ENCODE results near the gene NOP10.
"Not testable (repeated sequence)": the region's sequence is repeated elsewhere in the genome, so short reads cannot be mapped to it uniquely, and the experiment has no call there.

The NOP10 gene

DNA sequence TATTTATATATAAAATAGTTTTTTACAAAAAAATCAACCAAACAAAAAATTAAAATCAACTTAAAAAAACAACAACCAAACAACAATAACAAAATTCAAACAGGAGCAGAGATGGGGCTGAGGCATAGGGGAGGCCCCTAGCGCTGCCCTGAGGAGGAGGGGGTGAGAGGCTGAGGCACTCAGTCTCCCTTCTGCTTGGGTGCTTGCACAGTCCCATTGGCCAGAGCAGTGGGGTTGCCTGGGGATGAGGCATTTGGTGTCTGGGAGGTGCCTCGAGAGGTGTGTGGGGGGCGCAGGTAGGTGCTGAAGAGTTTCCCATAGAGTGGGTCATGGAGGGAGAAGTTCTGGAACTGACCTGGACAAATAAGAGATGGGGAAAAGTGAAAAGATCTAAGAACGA lies 16.0 kb upstream of the NOP10 start:
- no peak for DNase-seq (ENCODE audit: low read depth)
- no peak overlapping the region for H3K4me3 ChIP-seq (ENCODE audit: low read depth, low read length)
- TF ChIP-seq, protein P1, sequence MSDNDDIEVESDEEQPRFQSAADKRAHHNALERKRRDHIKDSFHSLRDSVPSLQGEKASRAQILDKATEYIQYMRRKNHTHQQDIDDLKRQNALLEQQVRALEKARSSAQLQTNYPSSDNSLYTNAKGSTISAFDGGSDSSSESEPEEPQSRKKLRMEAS (IDR thresholded peaks at IDR 0.05; ENCODE audit: low read depth, low read length), result no peak
- TF ChIP-seq, protein P2, sequence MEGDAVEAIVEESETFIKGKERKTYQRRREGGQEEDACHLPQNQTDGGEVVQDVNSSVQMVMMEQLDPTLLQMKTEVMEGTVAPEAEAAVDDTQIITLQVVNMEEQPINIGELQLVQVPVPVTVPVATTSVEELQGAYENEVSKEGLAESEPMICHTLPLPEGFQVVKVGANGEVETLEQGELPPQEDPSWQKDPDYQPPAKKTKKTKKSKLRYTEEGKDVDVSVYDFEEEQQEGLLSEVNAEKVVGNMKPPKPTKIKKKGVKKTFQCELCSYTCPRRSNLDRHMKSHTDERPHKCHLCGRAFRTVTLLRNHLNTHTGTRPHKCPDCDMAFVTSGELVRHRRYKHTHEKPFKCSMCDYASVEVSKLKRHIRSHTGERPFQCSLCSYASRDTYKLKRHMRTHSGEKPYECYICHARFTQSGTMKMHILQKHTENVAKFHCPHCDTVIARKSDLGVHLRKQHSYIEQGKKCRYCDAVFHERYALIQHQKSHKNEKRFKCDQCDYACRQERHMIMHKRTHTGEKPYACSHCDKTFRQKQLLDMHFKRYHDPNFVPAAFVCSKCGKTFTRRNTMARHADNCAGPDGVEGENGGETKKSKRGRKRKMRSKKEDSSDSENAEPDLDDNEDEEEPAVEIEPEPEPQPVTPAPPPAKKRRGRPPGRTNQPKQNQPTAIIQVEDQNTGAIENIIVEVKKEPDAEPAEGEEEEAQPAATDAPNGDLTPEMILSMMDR (IDR thresholded peaks at IDR 0.05; ENCODE audit: low read depth, low read length), result no peak
- no peak for TF ChIP-seq POLR2A (IDR thresholded peaks at IDR 0.05; ENCODE audit: extremely low read depth, insufficient read length)
- TF ChIP-seq MYC (IDR thresholded peaks at IDR 0.05; ENCODE audit: low read depth, low read length), result no peak

DNA sequence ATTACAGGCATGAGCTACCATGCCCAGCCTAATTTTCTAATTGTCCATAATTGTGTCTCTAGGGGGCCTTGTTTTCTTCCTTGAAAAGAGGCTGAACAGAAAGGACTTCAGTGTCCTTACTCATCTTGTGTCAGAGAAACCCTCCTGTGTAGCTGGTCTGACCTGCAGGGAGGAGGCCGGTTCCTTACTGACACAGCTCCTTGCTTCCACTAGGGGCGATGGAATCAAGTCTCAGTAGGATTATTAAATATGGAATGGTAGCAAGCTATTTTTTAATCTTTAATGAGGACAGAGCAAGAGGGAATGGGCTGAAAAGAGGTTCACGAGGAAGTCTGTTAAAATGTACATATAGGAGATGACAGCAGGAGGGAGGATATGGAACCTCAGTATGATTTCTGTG lies 15.4 kb upstream of the NOP10 start:
- no peak for DNase-seq (ENCODE audit: low read depth)
- H3K4me3 ChIP-seq (ENCODE audit: low read depth, low read length), result no peak overlapping the region
- TF ChIP-seq POLR2A (IDR thresholded peaks at IDR 0.05; ENCODE audit: extremely low read depth, insufficient read length), result no peak
- TF ChIP-seq, protein P2 (IDR thresholded peaks at IDR 0.05; ENCODE audit: low read depth, low read length), result no peak
- no peak for TF ChIP-seq MYC (IDR thresholded peaks at IDR 0.05; ENCODE audit: low read depth, low read length)
- TF ChIP-seq, protein P1 (IDR thresholded peaks at IDR 0.05; ENCODE audit: low read depth, low read length), result no peak

DNA sequence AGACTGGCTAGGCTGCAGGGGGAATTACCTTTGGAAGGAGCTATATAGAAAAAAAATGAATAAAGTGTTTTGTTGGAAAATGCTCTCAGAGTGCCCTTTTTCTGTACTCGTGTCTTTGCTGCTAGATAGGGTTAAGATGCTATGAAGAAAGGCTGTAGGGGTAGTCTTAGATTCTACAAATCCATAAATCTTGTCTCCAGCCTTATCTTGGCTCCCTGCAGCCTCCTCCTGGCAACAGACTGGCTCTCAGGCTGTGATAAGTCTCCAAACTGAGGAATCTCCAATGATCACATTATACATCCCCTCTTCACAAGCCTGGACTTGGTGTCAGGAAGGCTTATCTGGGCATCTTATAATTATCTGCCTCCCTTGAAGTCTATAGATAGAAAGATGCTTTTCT lies 14.7 kb upstream of the NOP10 start:
- TF ChIP-seq, protein P1 (IDR thresholded peaks at IDR 0.05; ENCODE audit: low read depth, low read length), result no peak
- no peak overlapping the region for H3K4me3 ChIP-seq (ENCODE audit: low read depth, low read length)
- DNase-seq (ENCODE audit: low read depth), result no peak

DNA sequence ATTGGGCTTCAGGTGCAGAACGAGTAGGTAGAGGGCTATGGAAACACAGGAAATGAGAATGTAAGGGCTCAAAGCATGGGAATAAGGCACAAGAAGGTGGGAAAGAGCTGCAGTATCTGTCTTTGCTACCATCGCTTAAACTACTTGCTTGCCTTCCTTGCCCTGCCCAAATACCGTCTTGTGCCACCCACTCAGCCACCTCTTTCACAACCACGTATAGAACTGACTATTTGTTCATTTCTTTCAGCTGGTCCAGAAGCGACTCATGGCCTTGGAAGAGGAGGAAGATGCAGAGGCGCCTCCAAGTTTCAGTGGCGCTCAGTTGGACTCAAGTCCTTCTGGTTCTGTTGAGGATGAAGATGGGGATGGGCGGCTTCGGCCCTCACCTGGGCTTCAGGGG lies 12.3 kb upstream of the NOP10 start:
- DNase-seq (ENCODE audit: low read depth), result no peak
- no peak for TF ChIP-seq POLR2A (IDR thresholded peaks at IDR 0.05; ENCODE audit: extremely low read depth, insufficient read length)
- TF ChIP-seq, protein P1 (IDR thresholded peaks at IDR 0.05; ENCODE audit: low read depth, low read length), result no peak
- no peak for TF ChIP-seq MYC (IDR thresholded peaks at IDR 0.05; ENCODE audit: low read depth, low read length)
- TF ChIP-seq, protein P2 (IDR thresholded peaks at IDR 0.05; ENCODE audit: low read depth, low read length), result no peak
- no peak overlapping the region for H3K4me3 ChIP-seq (ENCODE audit: low read depth, low read length)

DNA sequence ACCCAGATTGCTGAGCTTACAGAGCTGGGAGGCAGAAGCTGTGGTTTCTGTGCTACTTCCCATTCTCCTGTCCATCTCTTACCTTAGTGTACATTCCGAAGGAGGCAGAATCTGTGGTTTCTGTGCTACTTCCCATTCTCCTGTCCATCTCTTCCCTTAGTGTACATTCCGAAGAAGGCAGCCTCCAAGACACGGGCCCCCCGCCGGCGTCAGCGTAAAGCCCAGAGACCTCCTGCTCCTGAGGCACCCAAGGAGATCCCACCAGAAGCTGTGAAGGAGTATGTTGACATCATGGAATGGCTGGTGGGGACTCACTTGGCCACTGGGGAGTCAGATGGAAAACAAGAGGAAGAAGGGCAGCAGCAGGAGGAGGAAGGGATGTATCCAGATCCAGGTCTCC lies 11.3 kb upstream of the NOP10 start:
- TF ChIP-seq, protein P1 (IDR thresholded peaks at IDR 0.05; ENCODE audit: low read depth, low read length), result no peak
- TF ChIP-seq POLR2A (IDR thresholded peaks at IDR 0.05; ENCODE audit: extremely low read depth, insufficient read length) (no peak), MYC (IDR thresholded peaks at IDR 0.05; ENCODE audit: low read depth, low read length) (no peak)
- TF ChIP-seq, protein P2 (IDR thresholded peaks at IDR 0.05; ENCODE audit: low read depth, low read length), result no peak
- no peak overlapping the region for H3K4me3 ChIP-seq (ENCODE audit: low read depth, low read length)
- DNase-seq (ENCODE audit: low read depth), result no peak

DNA sequence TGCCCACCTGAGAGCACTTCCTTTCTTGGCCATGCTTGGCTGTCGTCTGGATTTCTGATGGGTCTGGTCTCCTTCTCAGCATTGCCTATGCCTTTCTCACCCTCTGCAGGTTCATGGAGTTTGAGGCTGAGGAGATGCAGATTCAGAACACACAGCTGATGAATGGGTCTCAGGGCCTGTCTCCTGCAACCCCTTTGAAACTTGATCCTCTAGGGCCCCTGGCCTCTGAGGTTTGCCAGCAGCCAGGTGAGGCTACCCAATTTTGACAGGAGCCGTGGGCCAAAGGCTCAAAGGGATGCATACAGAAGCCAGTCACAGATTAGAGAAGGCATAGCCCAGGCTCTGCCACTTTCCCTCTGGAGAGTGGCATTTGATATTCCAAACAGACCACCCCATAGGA lies 10.7 kb upstream of the NOP10 start:
- DNase-seq (ENCODE audit: low read depth), result no peak
- no peak for TF ChIP-seq MYC (IDR thresholded peaks at IDR 0.05; ENCODE audit: low read depth, low read length)
- TF ChIP-seq POLR2A (IDR thresholded peaks at IDR 0.05; ENCODE audit: extremely low read depth, insufficient read length), result no peak
- TF ChIP-seq, protein P1 (IDR thresholded peaks at IDR 0.05; ENCODE audit: low read depth, low read length), result no peak
- TF ChIP-seq, protein P2 (IDR thresholded peaks at IDR 0.05; ENCODE audit: low read depth, low read length), result no peak
- no peak overlapping the region for H3K4me3 ChIP-seq (ENCODE audit: low read depth, low read length)

DNA sequence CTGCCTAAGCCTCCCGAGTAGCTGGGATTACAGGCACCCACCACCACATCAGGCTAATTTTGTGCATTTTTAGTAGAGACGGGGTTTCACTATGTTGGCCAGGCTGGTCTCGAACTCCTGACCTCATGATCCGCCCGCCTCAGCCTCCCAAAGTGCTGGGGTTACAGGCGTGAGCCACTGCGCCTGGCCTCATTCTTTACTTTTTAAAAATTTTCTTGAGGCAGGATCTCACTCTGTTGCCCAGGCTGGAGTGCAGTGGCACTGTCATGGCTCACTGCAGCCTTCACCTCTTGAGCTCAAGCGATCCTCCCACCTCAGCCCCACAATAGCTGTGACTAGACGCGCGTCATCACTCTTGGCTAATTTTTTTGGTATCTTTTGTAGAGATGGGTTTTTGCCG lies 10.1 kb upstream of the NOP10 start:
- not testable (repeated sequence) for H3K4me3 ChIP-seq (ENCODE audit: low read depth, low read length); DNase-seq (ENCODE audit: low read depth)
